Panc1 (cell line): ENCODE results near the gene KPNA5.

ENCODE experiments used
- CTCF ChIP-seq: fragments of 450-650 bp; IDR thresholded peaks from 2 replicates; pipeline ENCODE4 v1.5.1; 2017; ENCODE audit warnings: mild to moderate bottlenecking
- POLR2AphosphoS5 ChIP-seq: IDR thresholded peaks from 2 replicates; pipeline ENCODE4 v1.6.1; 2012; ENCODE audit warnings: mild to moderate bottlenecking, low read depth, low read length, moderate library complexity
- SIN3A ChIP-seq: IDR thresholded peaks from 2 replicates; pipeline ENCODE4 v1.6.1; 2012; ENCODE audit warnings: low read depth, mild to moderate bottlenecking, low read length, moderate library complexity, borderline replicate concordance; ENCODE audit not compliant: insufficient read depth

DNA sequence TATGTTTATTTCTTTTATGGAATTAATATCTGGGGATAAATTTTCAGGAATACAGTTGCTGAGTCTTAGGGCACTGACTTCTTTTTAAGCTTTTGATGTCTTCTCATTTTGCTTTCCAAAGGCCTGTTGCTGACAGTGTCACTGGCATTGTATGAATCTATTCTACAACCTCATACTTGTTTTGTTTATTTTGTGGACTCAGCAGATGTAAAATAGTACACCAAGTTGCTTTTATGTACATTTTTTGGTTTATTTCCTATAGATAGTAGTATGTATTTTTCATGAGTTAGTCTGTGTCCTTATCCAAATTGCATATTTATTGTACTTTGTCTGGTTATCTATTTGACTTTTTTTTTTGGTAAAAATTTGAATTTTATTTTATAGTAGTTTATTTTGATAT lies 49.5 kb downstream of the KPNA5 start:
- no peak for TF ChIP-seq POLR2AphosphoS5
- no peak for TF ChIP-seq CTCF
- no peak for TF ChIP-seq SIN3A
